Activated CD8-positive, alpha-beta memory T cell treated with anti-CD3 and anti-CD28 coated beads for 4 hours (primary cell): ENCODE results near the gene DAND5.

Source experiments
- DNase-seq, 2 donors: peaks; one replicate each; pipeline ENCODE4 v3.0.0-alpha.2; 2020; ENCODE audit warnings: low read depth in 2 of 2

DAND5 gene

DNA sequence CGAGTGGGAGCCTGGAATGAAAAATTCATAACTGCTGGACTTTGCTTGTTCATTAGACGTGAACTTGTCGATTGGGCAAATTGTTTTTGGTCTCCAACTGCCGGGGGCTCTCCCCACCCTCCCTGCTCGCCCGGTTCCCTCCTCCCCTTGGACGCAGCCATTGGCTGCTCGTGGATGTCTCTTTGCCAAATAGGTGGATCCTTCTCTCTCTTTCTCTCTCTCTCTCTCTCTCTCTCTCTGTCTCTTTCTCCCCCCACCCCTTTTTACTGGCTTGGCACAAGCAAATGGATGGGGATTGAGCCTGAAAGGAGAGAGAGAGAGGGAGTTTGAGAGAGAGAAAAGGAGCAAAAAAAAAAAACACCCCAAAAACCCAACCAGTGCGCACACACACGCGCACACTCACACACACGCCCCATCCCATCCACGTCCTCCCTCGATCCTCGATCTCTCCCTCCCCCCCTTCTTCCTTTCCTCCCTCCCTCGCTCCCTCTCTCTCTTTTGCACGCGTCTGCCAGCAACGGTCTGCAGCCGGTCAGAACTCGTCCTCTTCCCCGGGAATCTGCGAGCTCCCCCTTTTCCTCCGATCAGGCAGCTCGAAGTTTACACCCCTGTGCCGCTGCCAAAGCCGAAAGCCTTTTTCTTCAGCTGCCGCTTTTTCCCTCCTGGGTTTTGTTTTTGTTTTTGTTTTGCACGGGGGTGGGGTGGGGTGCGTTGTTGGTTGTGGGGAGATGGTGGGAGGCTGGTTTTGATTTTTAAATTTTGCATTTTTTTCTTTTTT lies 53.7 kb downstream of the DAND5 start:
- DNase-seq = no peak

GRCh38 chr19:13023656-13024055 lies 54.3 kb downstream of the DAND5 start:
- DNase-seq = no peak
